ENCODE results near the gene ZNRF2. TPM values are rescaled to one million over a fixed set of nuclear protein-coding genes. Genes with fewer than 3 reads are reported as not detected.
"Not testable (repeated sequence)": the region's sequence is repeated elsewhere in the genome, so short reads cannot be mapped to it uniquely, and the experiment has no call there.

ZNRF2 gene
- total RNA-seq, 1 experiment from 2014 or later: 19.3 TPM

DNA sequence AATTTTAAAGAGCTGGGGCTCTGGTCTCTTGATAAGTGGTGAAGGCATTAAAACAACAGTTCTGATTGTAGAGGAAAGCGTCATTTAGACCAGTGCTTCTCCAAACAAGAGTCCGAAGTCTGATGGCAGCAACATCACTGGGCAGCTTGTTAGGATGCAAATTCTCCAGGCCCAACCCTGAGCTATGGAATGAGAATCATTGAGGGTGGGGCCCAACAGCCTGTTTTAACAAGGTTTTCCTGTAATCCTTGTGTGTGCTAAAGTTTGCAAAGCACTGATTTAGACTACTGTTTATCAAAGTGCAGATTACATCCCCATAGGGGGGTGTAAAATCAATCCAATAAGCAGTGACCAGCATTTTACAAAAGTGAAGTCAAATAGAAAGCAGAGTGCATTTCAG is 2.6 kb upstream of the ZNRF2 start:
- in situ Hi-C loops (cut with HindIII; ENCODE audit: low pct_unique_long_range_greater_than_20kb, low sequenced_read_pairs): no loop called here
- no peak for DNase-seq (ENCODE audit: low read depth)

DNA sequence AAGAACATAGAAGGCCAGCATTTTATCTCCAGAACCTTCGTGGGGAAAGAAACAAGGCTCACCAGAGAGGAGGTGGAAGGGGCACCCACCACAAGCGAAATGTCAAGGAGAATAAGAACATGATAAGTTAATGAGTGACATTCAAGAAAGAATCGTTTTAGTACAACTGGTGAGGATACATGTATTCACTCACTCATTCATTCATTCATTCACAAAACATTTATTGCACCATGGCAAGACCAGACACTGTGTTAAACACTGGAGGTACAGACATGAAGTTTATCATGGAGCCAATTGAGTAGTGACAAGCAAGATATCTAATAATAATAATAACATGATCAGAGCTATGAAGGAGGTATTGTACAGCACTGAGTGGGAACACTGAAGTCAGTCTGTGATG is 1.7 kb upstream of the ZNRF2 start:
- in situ Hi-C loops (cut with HindIII; ENCODE audit: low pct_unique_long_range_greater_than_20kb, low sequenced_read_pairs): no loop called here
- no peak for DNase-seq (ENCODE audit: low read depth)

DNA sequence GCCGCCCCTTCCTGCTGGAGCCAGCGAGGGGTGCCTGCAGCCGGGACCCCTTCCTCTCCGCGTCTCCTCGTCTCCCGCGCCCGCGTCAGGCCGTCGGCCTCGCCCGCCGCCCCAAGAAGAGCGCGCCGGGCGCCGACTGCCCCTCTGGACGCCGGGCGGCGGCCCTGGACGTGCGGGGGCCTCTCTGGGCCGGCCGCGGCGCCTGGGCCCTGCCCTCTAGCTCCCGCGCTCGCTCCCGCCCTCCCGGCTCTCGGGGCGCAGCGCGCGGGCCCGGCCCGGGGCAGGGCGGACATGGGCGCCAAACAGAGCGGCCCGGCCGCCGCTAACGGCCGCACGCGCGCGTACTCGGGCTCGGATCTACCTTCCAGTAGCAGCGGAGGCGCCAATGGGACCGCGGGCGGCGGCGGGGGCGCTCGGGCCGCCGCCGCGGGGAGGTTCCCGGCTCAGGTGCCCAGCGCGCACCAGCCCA is 704 bp downstream of the ZNRF2 start:
- in situ Hi-C loops (cut with HindIII; ENCODE audit: low pct_unique_long_range_greater_than_20kb, low sequenced_read_pairs): no loop called here
- no peak for DNase-seq (ENCODE audit: low read depth)

DNA sequence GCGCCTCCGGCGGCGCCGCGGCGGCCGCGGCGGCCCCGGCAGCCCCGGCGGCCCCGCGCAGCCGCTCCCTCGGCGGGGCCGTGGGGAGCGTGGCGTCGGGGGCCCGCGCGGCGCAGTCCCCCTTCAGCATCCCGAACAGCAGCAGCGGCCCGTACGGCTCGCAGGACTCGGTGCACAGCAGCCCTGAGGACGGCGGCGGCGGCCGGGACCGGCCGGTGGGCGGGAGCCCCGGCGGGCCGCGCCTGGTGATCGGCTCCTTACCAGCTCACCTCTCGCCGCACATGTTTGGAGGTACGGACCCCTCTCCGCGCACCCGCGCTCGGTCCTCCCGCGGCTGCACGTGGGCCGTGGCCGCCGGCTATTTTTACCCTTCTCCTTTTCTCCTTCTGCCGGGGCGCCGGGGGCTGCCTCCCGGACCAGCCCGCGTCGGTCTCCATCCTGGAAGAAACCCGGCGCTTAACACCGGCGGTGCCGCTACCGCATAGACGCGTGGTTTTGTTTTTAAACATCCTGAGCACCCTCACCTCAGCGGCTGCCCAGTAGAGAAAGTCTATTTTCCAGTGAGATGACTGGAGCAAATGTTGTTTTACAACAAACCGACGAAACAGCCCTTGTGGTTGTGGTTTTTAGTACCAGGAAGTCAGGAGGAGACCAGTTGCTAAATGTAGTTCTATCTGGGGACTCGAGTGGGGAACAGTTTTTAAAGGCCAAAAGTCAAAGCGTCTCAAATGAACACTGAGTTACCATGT is 1.3 kb downstream of the ZNRF2 start:
- peak; percentile 64 for DNase-seq (ENCODE audit: low read depth)
- in situ Hi-C loops (cut with HindIII; ENCODE audit: low pct_unique_long_range_greater_than_20kb, low sequenced_read_pairs): no loop called here

DNA sequence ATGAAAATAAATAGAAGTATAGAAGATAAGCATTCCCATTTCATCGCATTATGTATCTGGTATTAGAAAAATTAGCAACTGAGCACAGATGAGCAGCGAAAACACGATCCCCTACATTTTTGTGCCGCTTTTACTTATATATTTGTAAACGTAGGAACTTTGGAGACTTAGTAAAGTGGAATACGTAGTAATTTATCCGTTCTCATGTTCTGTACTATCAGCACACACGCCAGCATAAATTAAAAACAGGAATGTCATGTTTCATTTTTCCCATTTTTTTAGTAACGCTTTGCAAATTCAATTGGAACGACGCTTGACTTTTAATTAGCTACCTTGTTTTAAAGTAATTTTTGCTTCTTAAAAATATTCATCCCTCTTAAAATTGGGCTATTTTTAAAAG is 2.4 kb downstream of the ZNRF2 start:
- in situ Hi-C loops (cut with HindIII; ENCODE audit: low pct_unique_long_range_greater_than_20kb, low sequenced_read_pairs): no loop called here
- no peak for DNase-seq (ENCODE audit: low read depth)

DNA sequence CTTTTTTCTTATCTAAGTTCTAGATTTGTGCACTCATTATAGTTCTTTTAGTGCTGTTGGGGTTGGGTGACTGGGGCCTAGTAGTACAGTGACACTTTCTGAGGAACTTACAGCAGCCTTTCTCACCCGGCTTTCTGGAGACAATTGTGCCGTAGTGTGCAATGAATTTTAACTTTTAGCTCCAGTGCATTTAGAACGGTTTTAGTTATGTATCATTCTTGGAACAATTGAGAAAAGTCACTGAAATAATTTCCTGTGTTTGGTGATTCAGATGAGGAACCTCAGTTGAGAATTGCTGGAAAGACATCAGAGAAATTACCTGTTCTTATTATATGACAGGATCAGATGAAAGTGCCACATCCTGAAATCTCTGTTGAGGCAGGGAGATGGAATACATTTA is 3.2 kb downstream of the ZNRF2 start:
- DNase-seq (ENCODE audit: low read depth): peak; percentile 41
- in situ Hi-C loops (cut with HindIII; ENCODE audit: low pct_unique_long_range_greater_than_20kb, low sequenced_read_pairs): not testable (repeated sequence)

DNA sequence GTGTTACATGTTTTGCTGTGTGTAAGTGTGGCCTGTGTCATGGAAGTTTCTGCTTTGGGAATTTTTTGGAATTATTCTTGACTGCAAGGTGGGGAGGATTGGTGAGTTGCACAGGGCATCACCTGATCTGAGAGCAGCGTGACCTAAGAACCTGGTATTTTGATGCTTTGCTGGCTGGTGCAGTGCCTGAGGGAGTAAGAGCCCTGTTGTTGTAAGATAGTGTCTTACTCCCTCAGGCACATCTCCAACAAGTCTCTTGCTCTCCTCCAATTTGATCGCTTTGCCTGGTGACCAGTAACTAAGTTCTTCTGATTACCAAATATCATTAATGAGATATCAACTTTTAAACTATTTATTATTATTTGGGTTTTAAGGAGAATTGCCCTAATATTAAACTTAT is 5.2 kb downstream of the ZNRF2 start:
- in situ Hi-C loops (cut with HindIII; ENCODE audit: low pct_unique_long_range_greater_than_20kb, low sequenced_read_pairs): not testable (repeated sequence)

DNA sequence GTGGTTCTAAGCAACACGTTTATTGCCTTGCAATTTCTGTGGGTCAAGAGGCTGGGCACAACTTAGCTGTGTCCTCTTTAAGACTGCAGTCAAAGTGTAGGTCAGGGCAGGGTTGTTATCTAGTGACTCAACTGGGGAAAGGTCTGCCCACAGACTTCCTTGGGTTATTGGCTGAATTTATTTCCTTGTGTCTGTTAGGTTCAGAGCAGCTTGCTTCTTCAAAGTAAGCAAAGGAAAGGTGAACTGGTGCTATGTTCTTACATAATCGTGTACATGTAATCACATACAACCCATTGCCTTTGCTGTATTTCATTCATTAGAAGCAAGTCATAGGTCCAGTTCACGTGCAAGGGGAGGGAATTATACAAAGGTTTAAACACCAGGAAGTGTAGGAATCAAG is 5.9 kb downstream of the ZNRF2 start:
- in situ Hi-C loops (cut with HindIII; ENCODE audit: low pct_unique_long_range_greater_than_20kb, low sequenced_read_pairs): not testable (repeated sequence)
- peak; percentile 83 for DNase-seq (ENCODE audit: low read depth)

More for the DNA sequence above, 5.2 kb downstream of the ZNRF2 start:
- DNase-seq (ENCODE audit: low read depth): peak; percentile 34

DNA sequence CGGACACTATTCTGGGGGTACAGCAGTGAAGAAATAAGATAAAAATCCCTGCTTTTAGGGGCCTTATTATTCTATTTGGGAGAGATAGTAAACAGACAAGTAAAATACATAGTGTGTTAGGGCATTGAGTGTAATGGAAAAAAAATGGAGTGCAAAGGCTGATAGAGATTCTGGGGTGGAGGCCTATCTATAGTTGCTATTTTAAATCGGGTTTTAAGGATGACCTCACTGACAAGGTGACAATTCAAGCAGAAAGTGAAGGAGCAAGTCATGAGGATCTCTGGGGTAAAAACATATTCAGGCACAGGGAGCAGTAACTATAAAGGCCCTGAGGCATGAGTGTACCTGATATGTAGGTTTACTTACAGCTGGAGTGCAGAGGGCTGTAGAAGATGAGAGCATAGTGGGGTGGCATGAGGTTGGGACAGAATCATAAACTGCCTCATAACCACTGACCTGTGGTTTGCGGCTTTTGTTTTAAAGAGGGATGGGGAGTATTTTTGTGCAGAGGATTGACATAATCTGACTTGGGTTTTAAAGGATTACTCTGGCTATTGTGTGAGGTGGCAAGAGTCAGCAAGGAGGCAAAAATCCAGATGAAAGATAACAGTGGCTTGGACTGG is 8.1 kb downstream of the ZNRF2 start:
- DNase-seq (ENCODE audit: low read depth); in situ Hi-C loops (cut with HindIII; ENCODE audit: low pct_unique_long_range_greater_than_20kb, low sequenced_read_pairs): not testable (repeated sequence)

DNA sequence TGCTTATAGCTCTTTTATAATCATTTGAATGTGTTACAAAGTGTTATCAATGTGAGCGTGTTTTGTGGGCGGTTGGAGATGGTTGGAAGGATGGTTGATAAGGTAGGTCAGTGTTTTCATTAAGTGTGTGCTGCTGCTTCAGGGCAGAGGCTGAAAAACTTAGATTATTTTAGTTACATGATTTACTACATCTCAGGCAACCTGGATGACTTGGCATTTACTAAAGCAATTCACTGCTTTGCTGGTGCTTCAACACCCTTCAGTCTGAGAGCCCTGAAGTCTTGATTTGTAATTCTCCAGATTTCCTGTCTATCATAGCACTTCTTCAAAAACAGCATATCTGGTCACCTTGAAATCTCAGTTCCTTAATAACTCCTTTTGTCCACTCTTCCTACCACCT is 11.9 kb downstream of the ZNRF2 start:
- DNase-seq (ENCODE audit: low read depth); in situ Hi-C loops (cut with HindIII; ENCODE audit: low pct_unique_long_range_greater_than_20kb, low sequenced_read_pairs): not testable (repeated sequence)

DNA sequence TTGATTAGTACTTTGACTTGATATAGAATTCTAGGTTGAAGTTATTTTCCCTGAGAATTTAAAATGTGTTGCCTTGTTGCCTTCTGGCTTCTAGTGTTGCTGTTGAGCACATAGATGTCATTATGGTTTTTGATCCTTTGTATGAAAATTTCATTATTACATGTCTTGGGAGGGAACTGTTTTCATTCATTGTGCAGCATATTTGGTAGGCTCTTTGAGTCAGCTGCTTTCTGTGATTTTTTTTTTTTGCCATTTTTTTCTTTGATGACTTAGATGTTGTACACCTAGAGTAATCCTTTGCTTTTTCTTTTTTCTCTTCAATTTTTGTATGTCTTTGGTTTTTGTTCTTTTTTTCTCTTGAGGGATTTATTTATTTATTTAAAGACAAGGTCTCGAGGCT is 13.1 kb downstream of the ZNRF2 start:
- in situ Hi-C loops (cut with HindIII; ENCODE audit: low pct_unique_long_range_greater_than_20kb, low sequenced_read_pairs); DNase-seq (ENCODE audit: low read depth): not testable (repeated sequence)

DNA sequence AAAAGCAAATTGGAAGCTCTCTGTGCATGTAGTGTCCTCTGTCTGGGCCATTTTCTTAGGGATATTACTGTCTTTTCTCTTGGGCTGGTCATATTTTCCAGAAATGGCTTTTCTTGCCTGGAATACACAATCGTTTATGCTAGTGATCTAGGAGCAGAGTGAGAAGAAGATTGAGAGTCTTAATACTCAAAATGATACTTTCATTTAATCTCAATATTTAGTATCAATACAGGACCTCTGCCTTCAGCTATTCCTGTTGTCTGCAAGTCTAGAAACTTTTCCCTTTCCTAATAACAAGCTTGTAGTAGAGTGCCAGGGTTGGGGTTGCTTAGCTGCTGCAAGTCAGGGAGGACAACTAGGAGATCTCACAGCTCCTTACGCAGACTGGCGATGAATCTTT is 14.0 kb downstream of the ZNRF2 start:
- in situ Hi-C loops (cut with HindIII; ENCODE audit: low pct_unique_long_range_greater_than_20kb, low sequenced_read_pairs): not testable (repeated sequence)

DNA sequence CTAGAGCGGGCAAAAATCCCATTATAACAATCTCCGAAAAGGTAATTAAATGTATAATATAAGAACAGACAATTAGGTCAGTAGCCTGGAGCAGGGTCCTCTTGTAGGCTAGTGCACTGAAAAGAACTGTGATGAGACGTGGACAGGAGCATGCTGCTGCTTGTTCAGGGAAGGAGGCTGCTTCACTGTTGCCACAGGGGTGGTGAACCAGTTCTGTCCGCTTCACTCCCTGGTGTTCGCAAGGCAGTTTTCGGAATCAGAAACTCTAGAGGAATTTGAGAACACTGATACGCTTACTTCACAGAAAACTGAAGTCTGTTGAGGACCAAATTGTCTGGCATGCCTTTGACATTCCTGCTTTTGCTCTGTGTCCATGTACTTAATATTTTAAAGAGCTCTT is 17.4 kb downstream of the ZNRF2 start:
- in situ Hi-C loops (cut with HindIII; ENCODE audit: low pct_unique_long_range_greater_than_20kb, low sequenced_read_pairs): no loop called here
- DNase-seq (ENCODE audit: low read depth): no peak

More for the DNA sequence above, 14.0 kb downstream of the ZNRF2 start:
- not testable (repeated sequence) for DNase-seq (ENCODE audit: low read depth)

DNA sequence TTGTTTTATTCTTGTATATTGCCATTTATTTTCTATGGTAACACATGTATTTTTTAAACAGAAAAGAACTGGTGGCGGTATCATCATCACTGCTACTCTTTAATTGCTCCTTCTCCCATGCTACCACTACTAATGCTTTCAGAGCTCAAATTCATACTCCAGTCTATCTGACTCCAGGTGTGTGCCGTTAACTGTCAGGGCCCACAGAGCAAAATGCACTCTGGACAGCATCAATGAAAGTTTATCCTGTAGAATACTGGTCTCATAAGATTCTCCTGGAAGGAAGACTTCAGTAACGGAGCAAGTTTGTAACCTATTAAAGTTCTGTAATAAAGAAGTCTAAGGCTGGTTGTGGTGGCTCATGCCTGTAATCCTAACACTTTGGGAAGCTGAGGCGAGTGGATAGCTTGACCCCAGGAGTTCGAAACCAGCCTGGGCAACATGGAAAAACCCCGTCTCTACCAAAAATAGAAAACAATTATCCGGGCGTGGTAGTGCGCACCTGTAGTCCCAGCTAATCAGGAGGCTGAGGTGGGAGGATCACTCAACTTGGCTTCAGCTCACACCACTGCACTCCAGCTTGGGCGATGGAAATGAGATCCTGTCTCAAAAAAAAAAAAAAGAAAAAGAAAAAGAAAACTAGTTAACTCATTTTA is 18.4 kb downstream of the ZNRF2 start:
- in situ Hi-C loops (cut with HindIII; ENCODE audit: low pct_unique_long_range_greater_than_20kb, low sequenced_read_pairs): no loop called here
- no peak for DNase-seq (ENCODE audit: low read depth)

DNA sequence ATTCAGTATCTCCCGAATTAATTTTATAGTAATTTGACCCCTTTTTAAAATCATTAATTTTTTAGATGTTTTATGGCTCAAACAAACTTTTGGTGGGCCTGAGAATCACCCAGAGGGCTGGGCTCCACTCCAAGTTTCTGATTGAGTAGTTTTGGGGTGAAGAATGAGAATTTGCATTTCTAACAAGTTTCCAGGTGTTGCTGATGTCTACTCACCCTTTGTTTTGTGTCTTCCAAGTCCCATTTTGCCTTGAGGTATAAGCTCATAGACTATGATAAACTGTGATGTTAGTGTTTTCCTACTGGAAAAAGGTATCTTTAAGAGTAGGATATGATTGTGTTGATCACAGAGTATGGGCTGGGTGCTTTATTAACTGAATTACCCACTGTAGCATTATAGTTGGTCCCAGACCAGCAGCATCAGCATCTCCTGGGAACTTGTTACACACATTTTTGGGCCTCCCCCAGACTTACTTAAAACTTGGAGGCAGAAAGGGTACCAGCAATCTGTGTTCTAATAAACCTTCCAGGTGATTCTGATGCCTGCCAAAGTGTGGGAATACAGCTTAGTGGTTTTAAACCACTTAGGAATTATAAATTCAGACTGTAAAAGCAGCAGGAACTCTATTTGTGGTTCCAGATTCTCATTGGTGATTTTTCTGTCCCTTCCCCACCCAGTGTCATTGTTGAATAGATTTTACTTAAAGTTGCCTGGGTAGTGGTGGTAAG is 19.1 kb downstream of the ZNRF2 start:
- no peak for DNase-seq (ENCODE audit: low read depth)
- in situ Hi-C loops (cut with HindIII; ENCODE audit: low pct_unique_long_range_greater_than_20kb, low sequenced_read_pairs): no loop called here

DNA sequence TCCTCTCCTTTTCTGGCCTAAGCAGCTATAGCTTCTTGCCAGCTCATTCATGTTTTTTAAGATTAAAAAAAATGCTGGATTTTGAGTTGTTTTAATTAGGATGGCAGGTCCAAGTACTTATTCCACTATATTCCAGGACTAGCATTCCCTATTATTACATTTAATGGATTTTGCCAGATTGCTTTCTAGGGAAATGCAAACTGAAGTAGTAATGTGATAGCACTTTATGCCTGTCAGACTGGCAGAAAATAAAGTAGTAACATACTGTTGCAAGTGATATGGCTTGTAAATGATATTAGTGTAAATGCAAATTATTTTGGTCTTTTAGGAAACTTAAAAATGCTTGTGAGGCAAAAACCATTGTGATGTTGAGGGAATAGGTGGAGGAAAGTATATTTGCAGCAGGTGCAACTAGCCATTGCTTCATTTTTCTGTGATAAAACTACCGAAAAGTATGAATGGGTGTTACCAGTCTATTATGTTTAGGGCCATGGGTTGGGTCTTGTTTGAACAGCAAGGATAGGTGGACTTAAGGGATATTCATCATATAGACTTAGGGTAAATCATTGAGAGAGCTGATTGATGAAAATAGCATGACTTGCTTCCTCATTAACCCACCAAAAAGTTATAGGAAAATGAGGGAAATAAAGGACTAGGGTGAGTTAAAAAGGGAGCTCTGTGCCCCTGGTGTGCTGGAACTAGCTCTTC is 19.9 kb downstream of the ZNRF2 start:
- in situ Hi-C loops (cut with HindIII; ENCODE audit: low pct_unique_long_range_greater_than_20kb, low sequenced_read_pairs): no loop called here
- no peak for DNase-seq (ENCODE audit: low read depth)

DNA sequence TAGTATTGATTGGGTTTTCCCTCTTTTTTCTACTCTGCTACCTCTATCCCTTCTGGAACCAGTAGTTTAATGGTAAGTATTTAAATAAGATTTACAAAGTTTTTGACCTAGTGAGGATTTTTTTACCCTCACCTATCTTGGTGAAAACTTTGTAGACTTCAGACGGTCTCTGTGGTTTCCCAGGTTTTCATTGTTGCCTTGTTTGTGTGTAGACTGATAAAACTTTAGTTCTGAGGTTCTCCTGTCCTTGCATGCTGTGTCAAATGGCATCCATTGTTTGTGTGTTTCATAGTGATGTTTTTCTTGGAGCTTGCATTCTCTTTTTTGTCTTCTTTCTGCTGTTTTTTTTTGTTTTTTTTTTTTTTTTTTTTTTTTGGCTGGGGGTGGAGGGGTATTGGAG is 22.6 kb downstream of the ZNRF2 start:
- no peak for DNase-seq (ENCODE audit: low read depth)
- in situ Hi-C loops (cut with HindIII; ENCODE audit: low pct_unique_long_range_greater_than_20kb, low sequenced_read_pairs): no loop called here

DNA sequence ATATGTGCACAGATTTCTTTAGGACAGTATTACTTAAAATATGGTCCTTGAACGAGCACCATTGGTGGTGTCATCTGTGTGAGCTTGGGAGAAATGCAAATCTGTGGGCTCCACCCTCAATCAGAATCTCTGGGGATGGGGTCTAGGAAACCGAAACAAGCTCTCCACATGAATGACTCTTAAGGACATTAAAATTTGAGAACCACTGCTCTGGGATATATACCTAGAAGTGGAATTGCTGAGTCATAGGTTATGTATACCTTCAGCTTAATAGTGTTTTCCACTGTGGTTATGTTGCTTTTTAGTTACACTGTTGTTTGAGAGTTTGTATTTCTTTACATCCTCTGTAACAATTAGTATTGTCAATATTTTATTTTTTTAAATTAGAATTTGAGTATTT is 24.0 kb downstream of the ZNRF2 start:
- peak; percentile 41 for DNase-seq (ENCODE audit: low read depth)
- in situ Hi-C loops (cut with HindIII; ENCODE audit: low pct_unique_long_range_greater_than_20kb, low sequenced_read_pairs): no loop called here

Data from Caki2 (cell line).